Myocyte (in vitro differentiated cells): Measurements from ENCODE around the gene GJB6. TPM values are rescaled to one million over a fixed set of nuclear protein-coding genes. Genes with fewer than 3 reads are reported as not detected.

Source experiments
- DNase-seq: peaks from one replicate; pipeline ENCODE4 v3.0.0-alpha.2; 2012; ENCODE audit warnings: low read depth
- total RNA-seq: library from RNA; depleted of rRNA; stranded (reverse); fragments of >200 nt; gene quantifications from 2 replicates; pipeline ENCODE4 v1.2.3, GENCODE V29; 2014

GJB6 gene
- total RNA-seq, 1 donor from 2014 or later: not detected

DNA sequence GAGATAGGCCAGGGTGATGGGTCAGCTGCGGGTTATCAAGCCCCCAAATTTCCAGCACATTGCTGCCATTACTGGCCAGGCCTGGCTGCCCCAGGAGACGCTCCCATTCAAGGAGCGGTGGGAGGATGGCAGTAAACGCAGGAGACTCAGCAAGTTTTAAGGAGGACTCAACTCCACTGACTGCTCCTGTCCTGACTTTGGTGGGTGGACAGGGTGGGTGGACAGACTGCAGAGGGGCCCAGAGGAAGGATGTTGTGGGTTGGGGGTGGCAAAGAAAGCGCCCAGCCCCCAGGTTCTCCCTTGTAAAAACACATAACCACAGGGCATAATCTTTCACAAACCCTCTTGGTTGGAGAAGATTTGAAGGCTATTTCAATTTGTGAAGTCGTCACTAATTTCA lies 4.4 kb downstream of the GJB6 start:
- DNase-seq: no peak

DNA sequence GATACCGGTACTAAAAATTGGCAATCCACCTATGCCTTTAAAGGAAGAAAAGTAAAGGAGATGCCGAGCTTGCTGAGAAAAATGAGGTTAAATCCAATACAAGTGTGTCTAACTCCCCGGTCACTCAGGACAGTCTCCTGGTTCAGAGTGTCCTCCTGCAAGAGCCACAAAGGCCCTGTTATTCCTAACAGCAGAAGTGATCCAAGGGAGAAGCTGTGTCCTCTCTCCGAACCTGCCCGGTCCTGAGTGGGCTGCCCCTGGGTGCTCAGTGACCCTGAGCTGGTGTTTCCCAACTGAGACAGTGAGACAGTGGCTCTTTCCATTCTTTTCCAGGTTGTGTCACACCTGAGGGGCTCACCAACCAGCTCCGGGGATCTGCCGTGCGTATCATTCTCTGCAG lies 4.8 kb downstream of the GJB6 start:
- DNase-seq: no peak

DNA sequence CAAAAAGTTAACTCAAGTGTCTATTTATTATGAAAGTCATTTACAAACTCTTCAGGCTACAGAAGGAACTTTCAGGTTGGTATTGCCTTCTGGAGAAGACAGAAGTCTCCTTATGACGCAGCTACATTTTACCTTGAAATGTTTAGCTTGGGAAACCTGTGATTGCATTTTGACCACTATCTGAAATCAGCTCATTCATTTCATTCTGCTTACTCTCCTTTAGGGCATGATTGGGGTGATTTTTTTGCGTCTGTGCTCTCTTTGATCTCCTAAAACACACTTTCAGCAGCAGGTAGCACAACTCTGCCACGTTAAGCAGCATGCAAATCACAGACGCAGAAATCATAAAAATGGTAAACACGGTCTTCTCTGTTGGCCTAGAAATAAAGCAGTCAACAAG lies 9.6 kb downstream of the GJB6 start:
- no peak for DNase-seq

DNA sequence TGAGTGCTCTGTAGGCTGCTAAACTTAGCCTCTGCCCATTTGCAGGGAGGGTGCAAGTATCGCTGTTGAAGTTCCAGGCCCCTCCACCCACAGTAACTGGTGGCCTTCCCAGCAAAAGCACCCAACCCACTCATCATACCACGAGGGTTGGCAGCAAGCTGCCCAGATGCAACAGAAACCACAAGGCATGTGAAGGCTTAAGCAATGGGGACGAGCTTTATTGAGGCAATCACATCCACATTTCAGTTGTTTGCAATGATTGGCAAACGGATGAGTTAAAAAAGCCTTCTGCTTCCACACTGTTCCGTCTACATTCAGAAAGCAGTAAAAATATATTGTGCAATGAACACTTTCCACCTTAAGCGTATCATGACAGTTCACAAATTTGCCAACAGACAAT lies 10.3 kb downstream of the GJB6 start:
- DNase-seq: peak; percentile 63

DNA sequence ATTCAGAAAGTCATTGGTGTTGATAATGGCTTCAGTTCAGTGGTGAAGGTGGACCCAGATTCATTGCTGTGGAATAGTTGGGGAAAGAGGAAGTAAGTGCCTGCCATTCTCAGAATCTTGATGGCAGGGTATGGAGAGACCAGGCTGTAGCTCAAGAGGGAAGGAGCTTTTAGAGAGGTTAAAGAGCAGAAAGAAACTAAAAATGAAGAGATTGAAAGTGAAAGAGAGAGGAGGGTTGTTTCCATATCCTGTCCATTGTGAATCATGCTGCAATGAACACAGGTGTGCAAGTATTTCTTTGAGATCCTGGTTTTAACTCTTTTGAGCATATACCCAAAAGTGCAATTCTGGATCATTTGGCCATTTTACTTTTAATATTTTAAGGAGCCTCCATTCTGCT lies 12.5 kb downstream of the GJB6 start:
- no peak for DNase-seq

DNA sequence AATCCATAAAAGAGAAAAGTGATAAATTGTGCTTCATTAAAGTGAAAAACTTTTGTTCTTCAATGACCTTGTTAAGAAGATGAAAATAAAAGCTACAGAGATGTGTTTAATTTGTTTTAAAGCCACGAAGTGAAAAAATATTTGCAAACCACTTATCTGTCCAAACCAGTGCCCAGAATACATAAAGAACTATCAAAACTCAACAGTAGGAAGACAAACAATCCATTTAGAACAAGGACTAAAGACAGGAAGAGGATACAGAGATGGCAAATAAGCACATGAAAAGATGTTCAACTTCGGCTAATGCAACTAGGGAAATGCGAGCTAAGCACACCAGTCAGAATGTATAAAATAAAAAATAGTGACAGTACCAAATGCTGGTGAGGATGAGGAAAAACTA lies 15.0 kb downstream of the GJB6 start:
- DNase-seq: no peak

DNA sequence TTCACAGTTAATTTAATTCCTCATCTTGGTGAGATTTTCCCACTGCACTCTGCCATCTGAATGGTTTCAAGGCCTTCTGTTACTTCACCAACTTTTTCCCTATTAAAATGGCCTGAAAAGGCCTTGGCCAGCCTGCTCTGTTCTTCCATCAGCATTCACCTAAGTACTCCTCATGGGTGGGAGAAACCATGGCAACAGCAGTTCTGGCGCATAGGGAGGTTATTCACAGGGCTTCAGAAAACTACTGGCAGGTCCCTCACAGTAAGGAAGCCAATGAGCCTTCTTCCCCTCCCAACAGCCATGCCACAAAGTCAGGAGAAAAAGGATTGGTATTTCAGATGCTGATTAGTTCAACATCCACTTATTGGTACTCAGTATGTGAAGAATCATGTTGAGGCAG lies 22.2 kb downstream of the GJB6 start:
- DNase-seq: no peak

DNA sequence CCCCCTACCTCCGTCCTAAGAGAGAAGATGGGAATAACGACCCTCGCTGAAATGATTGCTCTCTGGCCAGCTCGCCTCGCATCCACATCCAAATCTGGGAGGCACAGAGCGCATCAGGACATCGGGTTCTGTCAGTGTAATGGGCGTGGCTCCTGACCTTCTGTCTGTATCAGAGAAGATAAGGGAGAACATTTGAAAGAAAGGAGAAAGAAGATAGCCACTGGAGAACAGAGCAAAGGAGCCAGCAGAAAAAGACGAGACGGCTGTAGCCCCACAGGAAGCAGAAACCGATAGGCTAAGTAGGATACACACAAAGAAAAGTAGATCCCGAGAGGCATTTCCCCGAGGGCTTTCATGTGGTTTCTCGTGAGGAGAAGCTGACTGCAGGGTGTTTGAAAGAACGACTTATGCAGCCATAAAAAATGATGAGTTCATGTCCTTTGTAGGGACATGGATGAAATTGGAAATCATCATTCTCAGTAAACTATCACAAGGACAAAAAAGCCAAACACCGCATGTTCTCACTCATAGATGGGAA lies 25.4 kb downstream of the GJB6 start:
- no peak for DNase-seq

DNA sequence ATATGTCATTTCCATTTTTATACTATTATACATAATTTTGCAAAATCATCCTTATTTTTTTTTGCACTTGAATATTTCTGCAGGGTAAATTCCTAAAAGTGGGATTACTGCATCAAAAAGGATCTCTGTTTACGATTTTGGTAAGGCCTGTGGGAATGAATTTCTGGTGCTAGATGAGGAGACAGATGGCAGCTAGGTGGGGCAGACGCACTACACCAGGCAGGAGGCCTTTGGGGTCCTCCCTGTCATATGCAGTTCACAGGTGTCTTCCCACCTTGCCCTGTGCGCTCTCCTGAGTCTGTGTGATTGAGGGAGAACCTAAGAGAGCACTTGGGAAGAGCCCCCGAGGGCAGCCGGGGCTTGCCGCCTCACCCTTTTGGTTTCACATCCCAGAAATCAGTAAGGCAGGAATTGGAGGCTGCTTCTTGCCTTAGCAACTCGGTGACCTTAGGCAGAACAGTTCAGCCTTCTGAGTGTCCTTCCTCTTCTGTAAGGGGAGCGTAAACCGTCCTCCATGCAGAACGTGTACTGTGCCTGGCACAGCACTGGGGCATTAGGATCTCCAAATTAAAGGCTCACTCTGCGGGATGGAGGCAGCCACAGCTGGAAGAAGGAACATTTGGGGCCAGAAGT lies 25.9 kb downstream of the GJB6 start:
- no peak for DNase-seq

DNA sequence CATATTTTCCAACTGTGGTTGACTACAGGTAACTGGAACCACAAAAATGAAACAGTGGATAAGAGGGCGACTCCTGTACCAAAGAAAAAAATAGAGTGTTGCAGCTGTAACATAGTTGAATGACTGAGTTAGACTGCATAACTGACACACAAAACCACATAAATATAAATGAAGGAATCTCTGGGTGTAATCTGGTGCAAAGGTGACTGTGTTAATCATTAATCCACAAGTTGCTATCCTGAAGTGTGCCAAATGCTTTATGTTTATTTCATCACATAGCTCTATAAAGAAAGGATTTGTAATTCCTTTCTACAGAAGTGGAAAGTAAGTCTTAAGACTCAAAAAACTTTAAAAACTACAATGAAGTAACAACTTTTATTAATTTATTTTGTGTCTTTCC lies 33.3 kb downstream of the GJB6 start:
- DNase-seq: no peak

DNA sequence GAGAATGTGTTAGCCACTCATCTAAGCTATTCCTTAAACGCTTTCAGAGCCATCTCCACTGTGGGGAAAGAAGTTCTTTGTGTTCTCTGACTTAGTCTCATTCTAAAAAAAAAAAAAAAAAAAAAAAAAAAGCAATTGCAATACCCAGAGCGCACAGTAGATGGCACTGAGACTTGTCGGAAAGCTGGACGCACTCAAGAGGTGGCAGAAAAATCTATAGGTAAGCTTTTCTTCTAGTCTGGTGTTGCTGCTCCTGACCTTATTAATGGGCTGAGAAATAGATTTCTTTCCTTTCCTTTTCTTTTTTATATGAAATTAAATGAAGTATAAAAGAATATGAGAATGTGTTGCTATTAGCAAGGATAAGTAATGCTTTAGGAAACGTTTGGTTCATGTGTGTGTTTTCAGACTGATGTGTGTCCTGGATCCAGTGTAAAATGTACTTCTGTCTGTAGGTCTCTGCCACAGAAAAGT lies 34.7 kb downstream of the GJB6 start:
- peak; percentile 52 for DNase-seq

DNA sequence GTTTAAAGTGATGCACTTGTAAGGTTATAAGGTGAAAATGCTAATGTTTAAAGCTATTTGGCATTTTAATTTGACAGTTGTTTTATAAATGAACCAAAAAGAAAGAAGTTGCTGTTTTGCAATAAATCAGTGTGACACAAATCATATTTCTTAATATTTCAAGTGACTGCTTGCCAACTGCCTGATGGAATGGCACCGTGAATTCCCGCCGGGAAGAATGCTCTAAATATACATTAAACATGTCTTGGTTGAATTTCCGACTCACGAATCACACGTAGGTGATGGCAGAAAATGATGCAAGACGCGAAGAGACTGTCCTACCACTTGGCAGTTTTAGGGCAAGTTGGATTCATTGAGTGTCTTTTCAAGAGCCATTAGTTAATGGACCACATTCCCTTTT lies 36.3 kb downstream of the GJB6 start:
- DNase-seq: no peak

DNA sequence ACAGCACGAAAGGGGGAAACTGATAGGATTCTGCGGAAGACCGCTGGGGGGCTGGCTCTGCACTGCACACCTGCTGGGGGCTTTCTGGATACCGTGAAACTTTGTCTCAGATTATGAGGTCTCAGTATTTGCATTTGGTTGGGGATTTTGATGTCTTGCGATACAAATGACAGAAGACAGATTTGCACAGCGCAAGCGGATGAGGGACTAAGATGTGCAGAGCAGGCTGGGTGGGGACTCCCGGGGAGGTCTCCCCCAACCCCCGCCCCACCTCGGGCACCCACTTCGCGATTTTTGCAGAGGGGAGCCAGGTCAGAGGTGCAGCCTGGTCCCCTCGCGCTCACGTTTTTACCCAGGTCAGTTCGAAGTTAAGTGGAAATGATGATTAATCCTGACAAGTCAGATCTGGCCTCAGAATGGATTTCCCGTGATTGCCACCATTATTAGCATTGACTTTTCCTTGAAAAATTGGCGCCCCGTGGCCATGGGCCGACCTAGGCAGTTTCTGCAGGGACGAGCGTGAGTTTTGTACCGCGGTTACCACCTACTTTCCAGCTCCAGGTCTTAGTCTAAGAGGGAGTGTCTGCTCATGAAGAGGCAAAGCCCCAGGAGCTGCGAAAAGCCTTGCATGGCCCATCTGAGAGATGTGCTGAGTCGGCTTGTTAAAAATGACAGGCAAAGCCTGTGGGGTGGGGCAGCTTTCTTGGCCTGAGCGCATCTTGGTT lies 38.0 kb downstream of the GJB6 start:
- DNase-seq: no peak

DNA sequence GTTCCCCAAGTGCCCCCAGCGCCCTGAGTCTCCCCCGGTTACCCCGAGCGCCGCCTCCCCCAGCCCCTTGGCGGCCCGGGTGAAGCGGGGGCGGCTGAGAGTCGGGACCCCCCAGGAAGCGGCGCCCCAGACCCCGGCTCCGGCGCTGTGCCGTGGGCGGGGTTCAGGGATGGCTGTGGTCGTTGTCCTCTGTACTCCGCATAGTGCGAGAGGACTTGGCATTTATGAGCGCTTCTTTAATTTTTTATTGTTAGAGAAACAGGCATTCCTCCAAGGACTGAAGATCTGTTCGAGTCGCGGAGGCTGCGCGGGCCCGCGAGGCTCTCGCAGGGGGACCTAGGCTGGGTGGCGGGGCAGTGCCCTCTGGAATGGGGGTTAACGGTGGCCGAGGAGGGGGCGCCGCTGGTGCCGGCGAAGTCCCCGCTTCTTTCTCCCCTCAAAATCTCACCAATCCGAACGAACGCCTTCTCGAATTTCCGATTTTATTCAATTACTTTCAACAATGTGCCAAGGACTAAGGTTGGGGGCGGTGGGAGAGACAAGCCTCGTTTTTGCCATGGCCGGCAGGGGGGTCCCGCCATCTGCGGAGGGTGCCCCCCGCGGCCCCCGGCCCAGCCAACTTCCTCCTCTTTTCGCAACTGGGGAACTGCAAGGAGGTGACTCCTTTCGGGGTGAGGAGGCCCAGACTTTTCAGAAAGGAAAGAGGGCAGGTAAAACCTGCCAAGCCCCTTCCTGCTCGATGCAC lies 38.8 kb downstream of the GJB6 start:
- DNase-seq: no peak

DNA sequence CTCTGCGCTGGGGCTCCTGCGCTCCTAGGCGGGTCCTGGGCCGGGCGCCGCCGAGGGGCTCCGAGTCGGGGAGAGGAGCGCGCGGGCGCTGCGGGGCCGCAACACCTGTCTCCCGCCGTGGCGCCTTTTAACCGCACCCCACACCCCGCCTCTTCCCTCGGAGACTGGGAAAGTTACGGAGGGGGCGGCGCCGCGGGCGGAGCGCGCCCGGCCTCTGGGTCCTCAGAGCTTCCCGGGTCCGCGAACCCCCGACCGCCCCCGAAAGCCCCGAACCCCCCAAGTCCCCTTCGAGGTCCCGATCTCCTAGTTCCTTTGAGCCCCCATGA lies 39.3 kb downstream of the GJB6 start, which contains the start of gene GJB2:
Gene GJB2, minus strand, starts transcription at position 103 of the 326 bp plus-strand sequence. CDS start 3,357 bp downstream, outside the sequence.
- peak; percentile 32 for DNase-seq

DNA sequence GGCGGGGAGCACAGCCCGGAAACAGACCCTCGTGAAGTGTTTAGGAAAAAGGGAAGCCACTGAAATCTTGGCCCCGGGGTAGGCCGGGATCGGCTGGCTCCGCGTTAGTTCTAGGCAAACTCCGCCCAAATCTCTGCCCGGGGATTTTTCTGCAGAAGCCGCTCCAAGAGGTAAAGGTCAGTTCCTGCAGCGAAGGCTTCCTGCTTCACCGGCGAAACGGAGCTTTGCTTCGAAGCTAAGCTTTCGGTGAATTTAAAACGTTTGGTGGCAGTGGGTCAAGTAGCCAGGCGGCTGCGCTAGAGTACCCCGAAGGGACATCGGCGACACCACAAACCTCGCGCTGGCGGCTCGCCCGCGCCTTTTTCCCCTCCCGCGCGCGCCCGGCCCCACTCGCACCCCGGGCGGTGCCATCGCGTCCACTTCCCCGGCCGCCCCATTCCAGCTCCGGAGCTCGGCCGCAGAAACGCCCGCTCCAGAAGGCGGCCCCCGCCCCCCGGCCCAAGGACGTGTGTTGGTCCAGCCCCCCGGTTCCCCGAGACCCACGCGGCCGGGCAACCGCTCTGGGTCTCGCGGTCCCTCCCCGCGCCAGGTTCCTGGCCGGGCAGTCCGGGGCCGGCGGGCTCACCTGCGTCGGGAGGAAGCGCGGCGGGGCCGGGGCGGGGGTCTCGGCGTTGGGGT lies 39.8 kb downstream of the GJB6 start:
- peak; percentile 15 for DNase-seq

DNA sequence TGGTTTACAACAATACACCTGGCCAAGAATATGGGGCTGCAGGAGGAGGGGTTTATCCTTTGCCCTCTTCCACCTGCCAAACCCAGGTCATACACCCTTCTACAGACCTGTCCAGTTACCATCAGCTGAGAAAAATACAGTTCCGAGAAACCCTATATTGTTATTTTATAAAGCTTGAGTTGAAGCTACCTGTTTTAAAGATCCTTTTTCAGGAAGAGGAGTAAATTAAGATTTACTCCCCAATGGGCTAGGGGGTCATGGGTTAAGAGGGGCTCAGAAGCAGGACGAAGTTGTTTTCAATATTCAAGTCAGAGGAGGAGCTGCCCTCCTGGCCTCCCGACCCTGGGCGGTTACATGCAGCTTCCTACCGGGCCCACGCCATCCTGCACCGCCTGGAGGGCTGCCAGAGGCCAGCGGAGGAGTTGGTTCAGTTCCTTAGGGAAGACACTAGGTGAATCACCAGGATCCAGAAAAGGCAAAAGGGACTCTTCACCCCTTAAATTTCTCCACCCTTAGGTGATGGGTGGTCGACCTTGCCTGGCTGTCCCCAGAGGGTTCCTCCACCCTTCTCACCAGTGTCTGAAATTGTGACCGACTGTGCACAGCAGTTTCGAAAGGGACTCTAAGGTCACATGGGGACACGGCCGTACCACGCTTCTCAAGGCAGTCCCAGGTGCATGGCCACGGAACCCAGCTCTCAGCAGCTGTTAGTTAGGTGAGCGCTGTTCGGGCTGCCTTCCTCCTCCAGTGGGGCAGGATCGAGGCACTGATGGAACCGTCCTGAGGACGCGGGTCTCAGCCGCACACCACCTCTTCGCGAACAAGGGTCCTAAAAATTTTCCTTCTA lies 40.6 kb downstream of the GJB6 start:
- DNase-seq: no peak

DNA sequence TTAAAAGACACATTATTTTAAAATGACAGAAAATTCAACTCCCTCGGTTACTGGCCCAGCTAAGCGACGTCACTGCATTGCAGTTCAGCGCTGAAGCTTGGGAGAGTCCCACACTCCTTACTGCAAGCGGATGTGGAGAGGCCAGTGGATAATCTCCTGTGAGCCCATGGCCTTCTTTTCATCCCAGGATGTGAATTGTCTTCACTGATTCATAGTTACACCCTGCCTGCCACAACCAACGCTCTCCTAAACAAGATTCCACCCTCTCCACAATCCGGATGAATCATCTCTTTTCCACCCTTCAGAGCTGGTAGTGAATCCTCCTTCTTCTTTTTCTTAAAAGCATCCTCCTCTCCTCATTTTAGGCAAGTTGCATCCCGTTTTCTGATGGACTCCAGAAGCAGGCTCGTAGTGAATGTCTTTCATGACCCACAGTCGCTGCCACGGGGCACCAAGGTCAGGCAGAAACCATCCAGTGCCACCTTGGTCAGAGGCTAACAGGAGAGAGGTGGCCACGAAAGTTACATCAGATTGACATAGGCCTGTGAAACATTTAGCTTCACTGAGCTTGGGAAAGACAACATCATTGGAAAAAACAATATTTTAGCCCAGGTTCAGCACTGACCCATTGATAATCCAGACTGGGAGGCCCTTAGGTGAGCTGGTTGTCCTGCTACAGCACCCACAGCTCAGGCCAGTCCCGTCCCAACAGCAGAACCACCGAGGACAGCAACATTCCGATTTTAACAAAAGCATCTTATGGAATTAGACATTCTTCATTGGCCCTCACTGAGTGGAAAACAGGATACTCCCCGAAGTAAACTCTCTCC lies 41.4 kb downstream of the GJB6 start:
- peak; percentile 68 for DNase-seq

DNA sequence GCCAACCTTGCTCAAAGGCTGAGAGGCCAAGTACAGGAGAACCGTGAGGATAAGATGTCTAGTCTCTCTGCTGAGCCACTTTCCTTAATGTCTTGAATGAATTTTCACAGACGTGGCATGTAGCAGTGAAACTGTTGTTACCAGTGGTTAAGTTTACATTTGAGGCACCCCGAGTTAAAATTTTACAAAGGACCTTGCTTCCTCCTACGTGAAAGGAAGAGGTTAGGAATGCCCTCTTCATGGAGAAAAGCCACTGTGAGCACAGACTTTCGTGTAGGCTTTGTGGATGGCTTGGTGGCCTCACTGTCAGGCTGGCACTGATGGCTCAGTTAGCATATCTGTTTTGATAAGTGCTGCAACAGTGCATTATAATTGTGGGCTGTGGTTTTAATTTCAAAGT lies 42.0 kb downstream of the GJB6 start:
- no peak for DNase-seq
